A204.1 (cell line): ENCODE measurements around the gene ZFP57.

Experiments
- FAIRE-seq: peaks from 2 replicates; lab custom pipeline; 2012; peaks lifted over from hg19 to GRCh38; lab: Jason Lieb, UNC

Gene ZFP57

GRCh38 chr6:29655658-29656057, 25.3 kb downstream of the ZFP57 start:
- no peak for FAIRE-seq

GRCh38 chr6:29653452-29654038, 27.4 kb downstream of the ZFP57 start:
- peak; percentile 83 for FAIRE-seq

GRCh38 chr6:29652198-29652584, 28.8 kb downstream of the ZFP57 start:
- no peak for FAIRE-seq

- peak; percentile 77 for FAIRE-seq
Observed at GRCh38 chr6:29651413-29652197, 29.3 kb downstream of the ZFP57 start.

GRCh38 chr6:29649701-29650673, 31.0 kb downstream of the ZFP57 start:
- FAIRE-seq, result peak; percentile 92

- peak; percentile 48 for FAIRE-seq
Observed at GRCh38 chr6:29647927-29648642, 32.9 kb downstream of the ZFP57 start.

- no peak for FAIRE-seq
Observed at GRCh38 chr6:29641430-29642148, 39.4 kb downstream of the ZFP57 start.

- no peak for FAIRE-seq
Observed at GRCh38 chr6:29637247-29637646, 43.7 kb downstream of the ZFP57 start.

- FAIRE-seq, result no peak
Observed at GRCh38 chr6:29633534-29633905, 47.4 kb downstream of the ZFP57 start.

- no peak for FAIRE-seq
Observed at GRCh38 chr6:29632789-29633533, 48.0 kb downstream of the ZFP57 start, which contains the start of gene GABBR1. GABBR1 (minus strand) TSS chr6:29633183; CDS start chr6:29632385, 798 bp downstream.

GRCh38 chr6:29631860-29632731, 48.9 kb downstream of the ZFP57 start:
- no peak for FAIRE-seq

- no peak for FAIRE-seq
Observed at GRCh38 chr6:29631209-29631810, 49.6 kb downstream of the ZFP57 start.

GRCh38 chr6:29630315-29630714, 50.6 kb downstream of the ZFP57 start:
- no peak for FAIRE-seq

GRCh38 chr6:29629571-29629970, 51.4 kb downstream of the ZFP57 start:
- FAIRE-seq, result no peak

- no peak for FAIRE-seq
Observed at GRCh38 chr6:29628419-29629281, 52.3 kb downstream of the ZFP57 start.

GRCh38 chr6:29627755-29628418, 53.1 kb downstream of the ZFP57 start:
- FAIRE-seq, result no peak

- no peak for FAIRE-seq
Observed at GRCh38 chr6:29626948-29627754, 53.8 kb downstream of the ZFP57 start.
